RWPE2 (cell line): ENCODE measurements around the gene DPM2.

Experiments
- ATAC-seq: fragments of 200-7000 bp; cut with Tn5 transposase; 3 replicates; pipeline ENCODE4 v1.9.1; 2021; ENCODE audit warnings: low read depth
- DNase-seq: peaks from one replicate; pipeline ENCODE4 v3.0.0-alpha.2; 2020; ENCODE audit warnings: low spot score
- H3K27ac ChIP-seq: fragments of 450-650 bp; 2 replicates; pipeline ENCODE4 v1.5.1; 2017; ENCODE audit warnings: mild to moderate bottlenecking; ENCODE audit not compliant: poor library complexity, severe bottlenecking
- H3K27me3 ChIP-seq: fragments of 250-450 bp; sonication (Bioruptor Pico); 2 replicates; pipeline ENCODE4 v1.5.1; 2021; ENCODE audit warnings: mild to moderate bottlenecking, moderate library complexity; ENCODE audit not compliant: insufficient read depth, poor library complexity, severe bottlenecking
- H3K36me3 ChIP-seq: fragments of 250-450 bp; sonication (Bioruptor Pico); 2 replicates; pipeline ENCODE4 v1.5.1; 2020; ENCODE audit warnings: low read depth, mild to moderate bottlenecking, moderate library complexity
- H3K4me1 ChIP-seq: fragments of 250-450 bp; sonication (Bioruptor Pico); 2 replicates; pipeline ENCODE4 v1.5.1; 2021; ENCODE audit warnings: mild to moderate bottlenecking, moderate library complexity; ENCODE audit not compliant: insufficient read depth, poor library complexity, severe bottlenecking
- H3K4me3 ChIP-seq: fragments of 250-450 bp; sonication (Bioruptor Pico); 2 replicates; pipeline ENCODE4 v1.5.1; 2021; ENCODE audit warnings: mild to moderate bottlenecking, moderate library complexity; ENCODE audit not compliant: severe bottlenecking
- H3K9me3 ChIP-seq: fragments of 250-450 bp; sonication (Bioruptor Pico); 2 replicates; pipeline ENCODE4 v1.5.1; 2021; ENCODE audit warnings: mild to moderate bottlenecking, moderate library complexity; ENCODE audit not compliant: severe bottlenecking
- TF ChIP-seq, protein P1 (sequence below): fragments of 450-650 bp; IDR thresholded peaks from one replicate; pipeline ENCODE4 v1.5.1; 2017; ENCODE audit warnings: mild to moderate bottlenecking, moderate library complexity; ENCODE audit not compliant: poor library complexity, severe bottlenecking

The DPM2 gene

DNA sequence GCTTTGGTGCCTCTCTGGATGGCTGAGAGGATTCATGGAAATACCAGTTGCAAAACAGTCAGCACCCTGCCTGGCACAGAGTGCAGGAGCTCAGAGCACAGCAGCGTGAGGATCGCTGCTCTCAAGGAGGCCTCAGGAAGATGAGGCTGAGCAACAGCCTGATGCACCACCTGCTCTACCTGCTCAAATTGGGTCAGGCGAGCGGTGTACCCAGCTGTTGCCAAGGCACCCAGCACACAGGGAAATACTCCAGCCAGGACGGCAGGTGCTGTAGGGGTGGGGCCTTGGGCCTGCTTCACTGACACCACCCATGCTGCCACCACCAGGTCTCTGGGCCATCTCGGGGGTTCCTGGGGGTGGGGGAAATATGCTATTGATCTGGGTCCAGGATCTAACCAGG, 38.8 kb upstream of the DPM2 start:
- no peaks in the 10 kb centered on the region for H3K9me3 ChIP-seq
- H3K27ac ChIP-seq: no peak overlapping the region
- H3K27me3 ChIP-seq: no peaks in the 10 kb centered on the region
- no peak overlapping the region for H3K4me3 ChIP-seq
- no peak for ATAC-seq
- TF ChIP-seq, protein P1, sequence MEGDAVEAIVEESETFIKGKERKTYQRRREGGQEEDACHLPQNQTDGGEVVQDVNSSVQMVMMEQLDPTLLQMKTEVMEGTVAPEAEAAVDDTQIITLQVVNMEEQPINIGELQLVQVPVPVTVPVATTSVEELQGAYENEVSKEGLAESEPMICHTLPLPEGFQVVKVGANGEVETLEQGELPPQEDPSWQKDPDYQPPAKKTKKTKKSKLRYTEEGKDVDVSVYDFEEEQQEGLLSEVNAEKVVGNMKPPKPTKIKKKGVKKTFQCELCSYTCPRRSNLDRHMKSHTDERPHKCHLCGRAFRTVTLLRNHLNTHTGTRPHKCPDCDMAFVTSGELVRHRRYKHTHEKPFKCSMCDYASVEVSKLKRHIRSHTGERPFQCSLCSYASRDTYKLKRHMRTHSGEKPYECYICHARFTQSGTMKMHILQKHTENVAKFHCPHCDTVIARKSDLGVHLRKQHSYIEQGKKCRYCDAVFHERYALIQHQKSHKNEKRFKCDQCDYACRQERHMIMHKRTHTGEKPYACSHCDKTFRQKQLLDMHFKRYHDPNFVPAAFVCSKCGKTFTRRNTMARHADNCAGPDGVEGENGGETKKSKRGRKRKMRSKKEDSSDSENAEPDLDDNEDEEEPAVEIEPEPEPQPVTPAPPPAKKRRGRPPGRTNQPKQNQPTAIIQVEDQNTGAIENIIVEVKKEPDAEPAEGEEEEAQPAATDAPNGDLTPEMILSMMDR: no peak
- DNase-seq: no peak
- H3K4me1 ChIP-seq: peaks cover 5% of the 10 kb centered on the region
- H3K36me3 ChIP-seq: no peaks in the 10 kb centered on the region

DNA sequence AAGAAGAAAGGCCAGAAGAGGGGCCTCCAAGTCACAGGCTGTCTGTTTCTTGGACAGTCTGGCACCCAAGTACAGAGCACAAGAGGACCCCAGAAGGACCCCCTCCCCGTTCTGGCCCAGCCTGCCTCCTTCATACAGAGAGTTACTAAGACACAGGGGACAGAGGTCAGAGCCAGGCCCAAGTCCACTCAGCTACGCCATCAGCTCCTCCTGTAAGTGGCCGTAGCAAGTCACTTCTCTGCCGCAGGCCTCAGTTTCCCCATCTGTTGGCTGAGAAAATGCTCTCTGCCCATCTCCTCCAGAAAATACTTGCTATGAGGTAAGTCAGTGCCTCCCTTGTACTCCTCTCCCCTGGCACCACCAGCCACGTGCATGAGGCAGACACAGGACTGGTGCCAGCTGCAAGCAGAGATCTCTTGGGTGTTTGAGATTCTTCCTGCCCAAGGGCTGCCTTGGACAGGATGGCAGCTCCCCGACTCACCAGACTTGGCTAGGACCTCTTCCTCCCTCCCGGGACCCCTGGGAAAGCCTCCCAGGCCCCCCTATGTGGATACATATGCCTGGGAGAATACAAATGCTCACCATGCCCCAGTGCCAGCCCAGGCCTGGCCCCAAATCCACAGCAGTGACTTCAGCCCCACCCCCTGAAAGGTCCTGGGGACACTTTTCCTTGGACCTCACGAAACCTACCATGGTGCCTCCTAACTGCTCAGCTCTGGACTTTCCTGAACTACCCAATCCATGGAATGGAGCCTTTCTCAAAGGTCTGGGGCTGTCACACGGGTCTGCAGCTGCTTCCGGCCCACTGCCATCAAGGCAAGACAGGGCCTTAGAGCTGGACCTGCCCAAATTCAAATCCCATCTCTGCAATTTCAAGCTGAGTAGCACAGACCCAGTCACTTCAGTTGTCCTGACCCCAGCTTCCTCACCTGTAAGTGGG, 38.0 kb upstream of the DPM2 start:
- Histone ChIP-seq H3K4me1 (peaks cover 5% of the 10 kb centered on the region), H3K36me3 (no peaks in the 10 kb centered on the region), H3K9me3 (no peaks in the 10 kb centered on the region), H3K27me3 (no peaks in the 10 kb centered on the region), H3K4me3 (no peak overlapping the region), H3K27ac (no peak overlapping the region)
- DNase-seq: no peak
- TF ChIP-seq, protein P1: no peak
- no peak for ATAC-seq

DNA sequence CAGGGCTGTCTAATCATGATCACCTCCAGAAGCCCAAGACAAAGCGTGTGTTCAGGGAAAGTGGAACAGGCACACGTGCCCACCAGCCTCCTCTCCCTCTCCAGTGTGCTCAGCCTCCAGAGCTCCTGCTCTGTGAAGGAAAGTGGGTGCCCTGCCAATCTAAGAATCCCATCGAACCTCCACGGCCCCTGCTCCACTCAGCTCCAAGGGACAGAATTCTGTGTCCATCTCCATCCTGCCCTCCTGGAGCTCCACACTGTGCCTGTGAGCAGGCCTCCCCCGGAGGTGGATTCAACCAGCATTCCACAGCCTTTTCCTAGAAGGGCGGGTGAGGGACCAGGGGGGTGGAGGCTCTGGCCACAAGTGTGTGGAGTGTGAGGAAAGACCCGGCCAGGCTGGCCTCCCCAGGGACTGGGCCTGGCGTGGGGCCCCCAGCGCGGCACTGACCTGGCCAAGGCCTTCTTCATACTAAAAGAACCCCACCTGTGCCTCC, 37.2 kb upstream of the DPM2 start:
- no peaks in the 10 kb centered on the region for H3K9me3 ChIP-seq
- TF ChIP-seq, protein P1: no peak
- no peaks in the 10 kb centered on the region for H3K36me3 ChIP-seq
- H3K4me1 ChIP-seq: peaks cover 8% of the 10 kb centered on the region
- DNase-seq (no peak), ATAC-seq (no peak)
- no peaks in the 10 kb centered on the region for H3K27me3 ChIP-seq
- no peak overlapping the region for H3K4me3 ChIP-seq
- no peak overlapping the region for H3K27ac ChIP-seq

DNA sequence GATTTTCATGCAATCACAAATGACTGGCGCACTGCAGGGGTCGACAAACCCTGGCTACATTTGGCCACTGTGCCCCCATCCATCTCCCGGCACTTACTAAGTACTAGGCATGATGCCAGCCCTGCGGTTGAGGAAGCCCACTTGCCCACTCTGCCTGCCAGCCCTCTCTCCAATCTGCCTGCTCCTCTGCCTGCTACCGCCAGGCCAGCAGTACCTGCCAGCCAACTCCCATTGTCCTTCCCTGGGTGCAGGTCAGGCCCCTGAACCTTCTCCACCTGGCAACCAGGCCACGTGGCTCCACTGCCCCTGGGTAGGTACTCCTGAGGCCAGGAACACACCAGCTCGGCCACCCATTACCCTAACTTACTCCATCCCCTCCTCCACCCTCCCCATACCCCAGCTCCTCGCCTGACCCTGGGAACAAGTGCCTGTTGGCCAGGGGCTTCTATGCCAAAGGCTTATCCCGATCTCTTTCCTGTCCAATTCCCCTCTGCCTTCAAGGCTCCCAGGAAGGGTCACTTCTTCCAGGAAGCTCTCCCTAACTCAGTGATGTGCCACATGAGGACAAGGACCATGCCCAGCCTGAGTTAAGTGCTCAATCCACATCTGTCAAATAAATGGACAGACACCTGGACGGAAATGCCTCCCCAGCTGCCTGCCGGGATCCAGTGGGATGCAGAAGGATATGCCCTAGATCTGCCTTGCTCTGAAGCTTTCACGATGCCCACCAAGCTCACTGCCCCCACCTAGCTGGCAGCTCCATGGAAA, 36.5 kb upstream of the DPM2 start:
- Histone ChIP-seq H3K27me3 (no peaks in the 10 kb centered on the region), H3K27ac (no peak overlapping the region), H3K4me1 (peaks cover 12% of the 10 kb centered on the region), H3K4me3 (no peak overlapping the region), H3K9me3 (no peaks in the 10 kb centered on the region), H3K36me3 (no peaks in the 10 kb centered on the region)
- TF ChIP-seq, protein P1: no peak
- DNase-seq: no peak
- ATAC-seq: no peak
